AG04449 (cell line): ENCODE results near the gene GTF3C1.
"Not testable (repeated sequence)": the region's sequence is repeated elsewhere in the genome, so short reads cannot be mapped to it uniquely, and the experiment has no call there.

ENCODE experiments used
- CTCF ChIA-PET: fragments of 350-600 bp; formaldehyde crosslinking; extraction: SDS; loops from one replicate; lab custom pipeline; 2021; ENCODE audit warnings: antibody characterized with exemption; lab: Yijun Ruan, JAX
- POLR2A ChIA-PET: fragments of 400-600, 350-600 bp; formaldehyde crosslinking; extraction: SDS; loops from one replicate; lab custom pipeline; 2020; ENCODE audit warnings: antibody characterized with exemption, inconsistent platforms; lab: Yijun Ruan, JAX
- DNase-seq: peaks from one replicate; pipeline ENCODE4 v3.0.0-alpha.2; 2010; ENCODE audit warnings: low read depth, low spot score
- H3K4me3 ChIP-seq: 2 replicates; pipeline ENCODE4 v1.5.1; 2011; ENCODE audit warnings: low read depth, mild to moderate bottlenecking, control low read depth, low read length
- CTCF ChIP-seq: IDR thresholded peaks from one replicate; pipeline ENCODE4 v1.5.1; 2011; ENCODE audit warnings: mild to moderate bottlenecking, moderate library complexity, low read length, control low read depth, inconsistent platforms; ENCODE audit not compliant: insufficient read depth; ENCODE audit errors: missing control alignments

Gene GTF3C1

GRCh38 chr16:27571433-27572326 is 22.0 kb upstream of the GTF3C1 start:
- no peak overlapping the region for H3K4me3 ChIP-seq
- POLR2A ChIA-PET: interaction anchor here (1.1 kb wide), 1 partner anchor 22 kb away, joined by 3 read pairs; the partner anchor contains the start of genes GTF3C1 and KATNIP
- DNase-seq: no peak
- CTCF ChIA-PET: interaction anchor here (0.6 kb wide), 1 partner anchor 499 kb away, joined by 3 read pairs; no protein-coding TSS in a partner anchor
- TF ChIP-seq CTCF: no peak

GRCh38 chr16:27570986-27571385 is 21.3 kb upstream of the GTF3C1 start:
- DNase-seq, POLR2A ChIA-PET, H3K4me3 ChIP-seq, CTCF ChIA-PET: not testable (repeated sequence)

- ChIA-PET CTCF (interaction anchor here (1.2 kb wide), 1 partner anchor 9 kb away, joined by 3 read pairs; no protein-coding TSS in a partner anchor), POLR2A (no interaction called here)
- TF ChIP-seq CTCF: no peak
- H3K4me3 ChIP-seq: no peak overlapping the region
- no peak for DNase-seq
These were observed 18.4 kb upstream of the GTF3C1 start for GRCh38 chr16:27568077-27568476.

GRCh38 chr16:27566417-27566816 is 16.7 kb upstream of the GTF3C1 start:
- CTCF ChIA-PET: no interaction called here
- DNase-seq: no peak
- H3K4me3 ChIP-seq: no peak overlapping the region
- no peak for TF ChIP-seq CTCF
- POLR2A ChIA-PET: interaction anchor here (0.5 kb wide), 1 partner anchor 12 kb away, joined by 5 read pairs; no protein-coding TSS in a partner anchor

GRCh38 chr16:27564224-27564623 is 14.5 kb upstream of the GTF3C1 start:
- no peak for DNase-seq
- ChIA-PET CTCF (interaction anchor here (0.9 kb wide), 1 partner anchor 13 kb away, joined by 3 read pairs; no protein-coding TSS in a partner anchor), POLR2A (no interaction called here)
- H3K4me3 ChIP-seq: no peak overlapping the region
- no peak for TF ChIP-seq CTCF

- no peak for TF ChIP-seq CTCF
These were observed 11.5 kb upstream of the GTF3C1 start for GRCh38 chr16:27561216-27561615.

More at GRCh38 chr16:27561216-27561615, 11.5 kb upstream of the GTF3C1 start:
- POLR2A ChIA-PET: no interaction called here
- H3K4me3 ChIP-seq: no peak overlapping the region
- CTCF ChIA-PET: no interaction called here
- no peak for DNase-seq
